HFFc6 (cell line): ENCODE data around the gene NXPH4. TPM values are rescaled to one million over a fixed set of nuclear protein-coding genes. Genes with fewer than 3 reads are reported as not detected.

Experiments used
- DNase-seq: peaks from one replicate; pipeline ENCODE4 v3.0.0-alpha.2; 2018
- H3K27ac Mint-ChIP-seq: 2 replicates; pipeline ENCODE4 v1.8.0; 2020; ENCODE audit warnings: mild to moderate bottlenecking, mixed read lengths
- H3K27me3 Mint-ChIP-seq: 2 replicates; pipeline ENCODE4 v1.8.0; 2021; ENCODE audit warnings: mild to moderate bottlenecking, moderate library complexity, mixed read lengths; ENCODE audit not compliant: insufficient read depth
- H3K36me3 Mint-ChIP-seq: 2 replicates; pipeline ENCODE4 v1.8.0; 2021; ENCODE audit warnings: low read depth, mixed read lengths
- H3K4me1 Mint-ChIP-seq: 2 replicates; pipeline ENCODE4 v1.8.0; 2020; ENCODE audit warnings: low read depth, mixed read lengths
- H3K4me3 Mint-ChIP-seq: 2 replicates; pipeline ENCODE4 v1.8.0; 2020; ENCODE audit warnings: mild to moderate bottlenecking, moderate library complexity, mixed read lengths
- H3K9me3 Mint-ChIP-seq: 2 replicates; pipeline ENCODE4 v1.8.0; 2020; ENCODE audit warnings: mild to moderate bottlenecking, mixed read lengths
- CTCF ChIP-seq: fragments of 200-600 bp; sonication (generic); IDR thresholded peaks from 2 replicates; pipeline ENCODE4 v1.5.0; 2021; ENCODE audit warnings: antibody characterized with exemption, mild to moderate bottlenecking
- total RNA-seq, 6 experiments: library from RNA; stranded (reverse); fragmentation: NEBNext Ultra II Directional; extraction: Animal tissue kit (Norgen Biotek cat#: 25700); gene quantifications; 2 replicates in 1 of 6; 3 replicates in 5 of 6; pipeline ENCODE4 v1.2.3, GENCODE V29; 2021

Gene NXPH4
- total RNA-seq, 6 experiments from 2014 or later: 2.9 to 8.2 (median 3.9) TPM

GRCh38 chr12:57190037-57190436 lies 26.6 kb upstream of the NXPH4 start:
- Mint-ChIP-seq H3K36me3 (peaks cover 27% of the 10 kb centered on the region), H3K27ac (no peak overlapping the region), H3K4me3 (no peak overlapping the region), H3K27me3 (peaks cover 16% of the 10 kb centered on the region), H3K9me3 (no peaks in the 10 kb centered on the region), H3K4me1 (no peaks in the 10 kb centered on the region)
- no peak for TF ChIP-seq CTCF
- no peak for DNase-seq

DNA sequence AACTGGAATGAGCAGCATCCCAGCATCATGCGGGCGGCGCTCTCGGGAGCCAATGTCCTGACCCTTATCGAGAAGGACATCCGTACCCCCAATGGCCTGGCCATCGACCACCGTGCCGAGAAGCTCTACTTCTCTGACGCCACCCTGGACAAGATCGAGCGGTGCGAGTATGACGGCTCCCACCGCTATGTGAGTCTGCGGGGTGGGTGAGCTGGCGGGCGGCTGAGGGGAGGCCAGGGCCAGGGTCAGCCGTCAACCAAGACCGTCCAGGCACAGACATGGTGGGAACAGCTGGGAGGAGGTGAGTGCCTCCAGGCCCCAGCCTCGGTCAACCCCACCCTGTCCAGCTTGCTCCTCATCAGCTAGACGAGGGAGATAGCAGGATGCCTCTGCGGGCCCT lies 25.8 kb upstream of the NXPH4 start:
- no peak for DNase-seq
- H3K4me3 Mint-ChIP-seq: no peak overlapping the region
- no peak overlapping the region for H3K27ac Mint-ChIP-seq
- H3K36me3 Mint-ChIP-seq: peaks cover 24% of the 10 kb centered on the region
- no peaks in the 10 kb centered on the region for H3K9me3 Mint-ChIP-seq
- TF ChIP-seq CTCF: no peak
- H3K4me1 Mint-ChIP-seq: no peaks in the 10 kb centered on the region
- peaks cover 16% of the 10 kb centered on the region for H3K27me3 Mint-ChIP-seq

DNA sequence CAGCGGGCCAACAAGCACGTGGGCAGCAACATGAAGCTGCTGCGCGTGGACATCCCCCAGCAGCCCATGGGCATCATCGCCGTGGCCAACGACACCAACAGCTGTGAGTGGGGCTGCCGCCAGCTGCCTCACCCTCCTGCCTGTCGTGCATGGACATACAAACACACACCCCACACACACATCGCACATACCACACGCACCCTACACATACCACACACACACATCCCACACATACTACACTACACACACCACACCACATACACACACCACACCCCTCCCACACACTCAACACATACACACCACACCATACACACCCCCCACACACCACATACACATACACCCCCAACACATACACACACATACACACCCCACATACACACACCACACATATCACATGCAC lies 25.2 kb upstream of the NXPH4 start:
- no peak for DNase-seq
- Mint-ChIP-seq H3K27ac (peak overlapping the region; percentile 49; the same call in 1 of the 2 replicates), H3K36me3 (peaks cover 28% of the 10 kb centered on the region), H3K27me3 (peaks cover 18% of the 10 kb centered on the region), H3K4me3 (no peak overlapping the region), H3K4me1 (no peaks in the 10 kb centered on the region), H3K9me3 (no peaks in the 10 kb centered on the region)
- no peak for TF ChIP-seq CTCF

DNA sequence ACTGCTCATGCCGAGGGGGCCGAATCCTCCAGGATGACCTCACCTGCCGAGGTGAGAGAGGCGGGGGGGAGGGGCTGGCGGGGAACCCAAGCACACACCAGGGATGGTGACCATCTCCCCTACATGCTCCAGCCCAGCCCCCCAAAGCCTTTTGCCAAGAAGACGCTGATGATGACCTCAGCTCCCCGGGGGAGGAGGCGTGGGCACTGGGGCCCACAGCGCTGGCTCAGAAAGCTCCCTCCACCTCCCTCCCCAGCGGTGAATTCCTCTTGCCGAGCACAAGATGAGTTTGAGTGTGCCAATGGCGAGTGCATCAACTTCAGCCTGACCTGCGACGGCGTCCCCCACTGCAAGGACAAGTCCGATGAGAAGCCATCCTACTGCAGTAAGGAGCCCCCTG lies 23.7 kb upstream of the NXPH4 start:
- no peak for TF ChIP-seq CTCF
- Mint-ChIP-seq H3K4me1 (no peaks in the 10 kb centered on the region), H3K27me3 (peaks cover 18% of the 10 kb centered on the region), H3K27ac (no peak overlapping the region), H3K36me3 (peaks cover 32% of the 10 kb centered on the region), H3K4me3 (no peak overlapping the region), H3K9me3 (no peaks in the 10 kb centered on the region)
- no peak for DNase-seq

DNA sequence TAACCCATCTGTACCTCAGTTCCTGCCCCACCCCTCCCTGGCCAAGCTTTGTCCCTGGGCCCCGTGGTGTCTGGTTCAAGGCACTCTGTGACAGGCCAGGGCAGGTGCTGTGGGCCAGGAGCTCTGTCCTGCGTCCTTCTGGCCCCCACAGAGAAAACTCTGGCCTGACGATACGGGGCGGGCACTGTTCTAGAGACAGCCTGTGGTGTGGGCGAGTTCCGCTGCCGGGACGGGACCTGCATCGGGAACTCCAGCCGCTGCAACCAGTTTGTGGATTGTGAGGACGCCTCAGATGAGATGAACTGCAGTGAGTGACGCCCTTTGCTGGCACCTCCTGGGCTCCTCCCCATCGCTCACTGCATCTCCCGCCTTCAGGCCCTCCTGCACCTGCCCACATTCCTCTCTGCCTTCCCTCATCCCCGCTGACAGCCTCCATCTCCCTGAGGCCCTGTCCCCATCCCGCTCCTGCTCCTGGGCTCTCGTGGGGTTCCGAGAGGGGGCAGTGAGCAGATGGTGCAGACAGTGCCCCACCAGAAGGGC lies 22.8 kb upstream of the NXPH4 start:
- no peaks in the 10 kb centered on the region for H3K9me3 Mint-ChIP-seq
- H3K4me1 Mint-ChIP-seq: no peaks in the 10 kb centered on the region
- no peak for DNase-seq
- no peak overlapping the region for H3K4me3 Mint-ChIP-seq
- peaks cover 32% of the 10 kb centered on the region for H3K36me3 Mint-ChIP-seq
- no peak for TF ChIP-seq CTCF
- H3K27me3 Mint-ChIP-seq: peaks cover 18% of the 10 kb centered on the region
- no peak overlapping the region for H3K27ac Mint-ChIP-seq

- DNase-seq: no peak
- H3K36me3 Mint-ChIP-seq: peaks cover 29% of the 10 kb centered on the region
- H3K27ac Mint-ChIP-seq: no peak overlapping the region
- H3K27me3 Mint-ChIP-seq: peaks cover 15% of the 10 kb centered on the region
- H3K4me1 Mint-ChIP-seq: no peaks in the 10 kb centered on the region
- H3K9me3 Mint-ChIP-seq: no peaks in the 10 kb centered on the region
- TF ChIP-seq CTCF: no peak
- H3K4me3 Mint-ChIP-seq: no peak overlapping the region
Measured at GRCh38 chr12:57194253-57194652, 22.3 kb upstream of the NXPH4 start.
